HepG2 (cell line): ENCODE data around the gene SEMA7A.

Experiments
- ARID3A ChIP-seq: IDR thresholded peaks from 2 replicates; pipeline ENCODE4 v1.6.1; 2012; ENCODE audit warnings: low read depth, low read length, improper control_type of control experiment
- ATF7 ChIP-seq, 2 experiments: fragments of 450-650 bp in 1 of 2; sonication (generic) in 1 of 2; formaldehyde crosslinking in 1 of 2; IDR thresholded peaks; 2 replicates each; pipeline versions ENCODE4 v1.4.0 to v1.6.1; 2016 to 2020; ENCODE audit warnings: antibody characterized with exemption in 1 of 2, mild to moderate bottlenecking in 1 of 2, missing genetic modification reagents in 1 of 2
- EP300 ChIP-seq, 3 experiments: sonication (generic) in 1 of 3; formaldehyde crosslinking in 1 of 3; IDR thresholded peaks; 2 replicates each; pipeline versions ENCODE4 v1.5.1 to v1.6.1; 2011 to 2020; ENCODE audit warnings: low read depth in 2 of 3, low read length in 2 of 3, borderline replicate concordance in 1 of 3, improper control_type of control experiment in 1 of 3, mild to moderate bottlenecking in 1 of 3, missing genetic modification reagents in 1 of 3, moderate library complexity in 1 of 3
- HDAC6 ChIP-seq: fragments of 200-600 bp; sonication (generic); IDR thresholded peaks from 2 replicates; pipeline ENCODE4 v1.7.0; 2017; ENCODE audit warnings: mild to moderate bottlenecking, antibody characterized with exemption, low read length, low read depth
- KAT2B ChIP-seq: fragments of 150-350 bp; IDR thresholded peaks from 2 replicates; pipeline ENCODE4 v1.6.1; 2014; ENCODE audit warnings: low read depth, low read length, borderline replicate concordance
- NR1H2 ChIP-seq: sonication (generic); formaldehyde crosslinking; IDR thresholded peaks from 2 replicates; pipeline ENCODE4 v1.8.1; 2022; ENCODE audit warnings: low read depth, missing genetic modification reagents, borderline replicate concordance
- SRSF9 ChIP-seq: fragments of 200-400 bp; formaldehyde crosslinking; IDR thresholded peaks from 2 replicates; pipeline ENCODE4 v1.6.1; 2018; ENCODE audit warnings: borderline replicate concordance, mild to moderate bottlenecking, low read depth, low read length; ENCODE audit not compliant: insufficient read depth, poor library complexity, severe bottlenecking
- ZNF530 ChIP-seq: sonication (generic); formaldehyde crosslinking; IDR thresholded peaks from 2 replicates; pipeline ENCODE4 v1.5.0; 2020; ENCODE audit warnings: low read depth, mild to moderate bottlenecking, missing genetic modification reagents
- TF ChIP-seq, protein P1 (sequence below), 2 experiments: sonication (generic) in 1 of 2; formaldehyde crosslinking in 1 of 2; IDR thresholded peaks; 2 replicates each; pipeline versions ENCODE4 v1.5.1 to v1.6.1; 2011 to 2020; ENCODE audit warnings: borderline replicate concordance in 1 of 2, low read depth in 1 of 2, low read length in 1 of 2, mild to moderate bottlenecking in 1 of 2, missing genetic modification reagents in 1 of 2, moderate library complexity in 1 of 2
- TF ChIP-seq, protein P2 (sequence below): sonication (generic); formaldehyde crosslinking; IDR thresholded peaks from 2 replicates; pipeline ENCODE4 v1.5.1; 2020; ENCODE audit warnings: mild to moderate bottlenecking, missing genetic modification reagents, moderate library complexity
- TF ChIP-seq, protein P3 (sequence below): sonication (generic); formaldehyde crosslinking; conservative IDR thresholded peaks from 2 replicates; pipeline ENCODE4 v1.8.0; 2022; ENCODE audit warnings: missing genetic modification reagents
- TF ChIP-seq, protein P4 (sequence below): sonication (generic); formaldehyde crosslinking; IDR thresholded peaks from 2 replicates; pipeline ENCODE4 v1.9.0; 2021; ENCODE audit warnings: missing genetic modification reagents, borderline replicate concordance
- TF ChIP-seq, protein P5 (sequence below): sonication (generic); formaldehyde crosslinking; IDR thresholded peaks from 2 replicates; pipeline ENCODE4 v1.5.0; 2020; ENCODE audit warnings: mild to moderate bottlenecking, missing genetic modification reagents, moderate library complexity

GRCh38 chr15:74410502-74410901 is 23.3 kb downstream of the SEMA7A start:
- TF ChIP-seq KAT2B: no peak
- TF ChIP-seq, protein P1, sequence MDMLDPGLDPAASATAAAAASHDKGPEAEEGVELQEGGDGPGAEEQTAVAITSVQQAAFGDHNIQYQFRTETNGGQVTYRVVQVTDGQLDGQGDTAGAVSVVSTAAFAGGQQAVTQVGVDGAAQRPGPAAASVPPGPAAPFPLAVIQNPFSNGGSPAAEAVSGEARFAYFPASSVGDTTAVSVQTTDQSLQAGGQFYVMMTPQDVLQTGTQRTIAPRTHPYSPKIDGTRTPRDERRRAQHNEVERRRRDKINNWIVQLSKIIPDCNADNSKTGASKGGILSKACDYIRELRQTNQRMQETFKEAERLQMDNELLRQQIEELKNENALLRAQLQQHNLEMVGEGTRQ (IDR thresholded peaks at IDR 0.05; ENCODE audit: low read depth, low read length): no peak
- TF ChIP-seq, protein P1 (CRISPR knock-in tag; IDR thresholded peaks at IDR 0.05; ENCODE audit: borderline replicate concordance): no peak
- TF ChIP-seq SRSF9: no peak
- TF ChIP-seq, protein P2, sequence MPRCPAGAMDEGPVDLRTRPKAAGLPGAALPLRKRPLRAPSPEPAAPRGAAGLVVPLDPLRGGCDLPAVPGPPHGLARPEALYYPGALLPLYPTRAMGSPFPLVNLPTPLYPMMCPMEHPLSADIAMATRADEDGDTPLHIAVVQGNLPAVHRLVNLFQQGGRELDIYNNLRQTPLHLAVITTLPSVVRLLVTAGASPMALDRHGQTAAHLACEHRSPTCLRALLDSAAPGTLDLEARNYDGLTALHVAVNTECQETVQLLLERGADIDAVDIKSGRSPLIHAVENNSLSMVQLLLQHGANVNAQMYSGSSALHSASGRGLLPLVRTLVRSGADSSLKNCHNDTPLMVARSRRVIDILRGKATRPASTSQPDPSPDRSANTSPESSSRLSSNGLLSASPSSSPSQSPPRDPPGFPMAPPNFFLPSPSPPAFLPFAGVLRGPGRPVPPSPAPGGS (CRISPR knock-in tag): no peak
- no peak for TF ChIP-seq HDAC6
- TF ChIP-seq ATF7 (IDR thresholded peaks at IDR 0.05): no peak
- TF ChIP-seq ATF7 (CRISPR knock-in tag; IDR thresholded peaks at IDR 0.05): no peak
- no peak for TF ChIP-seq EP300 (IDR thresholded peaks at IDR 0.05; ENCODE audit: low read depth in 2 of 2, low read length in 2 of 2)
- TF ChIP-seq EP300 (CRISPR knock-in tag; IDR thresholded peaks at IDR 0.05; ENCODE audit: borderline replicate concordance): no peak
- TF ChIP-seq ARID3A: no peak
- no peak for TF ChIP-seq ZNF530 (CRISPR knock-in tag)
- TF ChIP-seq, protein P3, sequence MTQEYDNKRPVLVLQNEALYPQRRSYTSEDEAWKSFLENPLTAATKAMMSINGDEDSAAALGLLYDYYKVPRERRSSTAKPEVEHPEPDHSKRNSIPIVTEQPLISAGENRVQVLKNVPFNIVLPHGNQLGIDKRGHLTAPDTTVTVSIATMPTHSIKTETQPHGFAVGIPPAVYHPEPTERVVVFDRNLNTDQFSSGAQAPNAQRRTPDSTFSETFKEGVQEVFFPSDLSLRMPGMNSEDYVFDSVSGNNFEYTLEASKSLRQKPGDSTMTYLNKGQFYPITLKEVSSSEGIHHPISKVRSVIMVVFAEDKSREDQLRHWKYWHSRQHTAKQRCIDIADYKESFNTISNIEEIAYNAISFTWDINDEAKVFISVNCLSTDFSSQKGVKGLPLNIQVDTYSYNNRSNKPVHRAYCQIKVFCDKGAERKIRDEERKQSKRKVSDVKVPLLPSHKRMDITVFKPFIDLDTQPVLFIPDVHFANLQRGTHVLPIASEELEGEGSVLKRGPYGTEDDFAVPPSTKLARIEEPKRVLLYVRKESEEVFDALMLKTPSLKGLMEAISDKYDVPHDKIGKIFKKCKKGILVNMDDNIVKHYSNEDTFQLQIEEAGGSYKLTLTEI (CRISPR knock-in tag): no peak
- TF ChIP-seq, protein P4, sequence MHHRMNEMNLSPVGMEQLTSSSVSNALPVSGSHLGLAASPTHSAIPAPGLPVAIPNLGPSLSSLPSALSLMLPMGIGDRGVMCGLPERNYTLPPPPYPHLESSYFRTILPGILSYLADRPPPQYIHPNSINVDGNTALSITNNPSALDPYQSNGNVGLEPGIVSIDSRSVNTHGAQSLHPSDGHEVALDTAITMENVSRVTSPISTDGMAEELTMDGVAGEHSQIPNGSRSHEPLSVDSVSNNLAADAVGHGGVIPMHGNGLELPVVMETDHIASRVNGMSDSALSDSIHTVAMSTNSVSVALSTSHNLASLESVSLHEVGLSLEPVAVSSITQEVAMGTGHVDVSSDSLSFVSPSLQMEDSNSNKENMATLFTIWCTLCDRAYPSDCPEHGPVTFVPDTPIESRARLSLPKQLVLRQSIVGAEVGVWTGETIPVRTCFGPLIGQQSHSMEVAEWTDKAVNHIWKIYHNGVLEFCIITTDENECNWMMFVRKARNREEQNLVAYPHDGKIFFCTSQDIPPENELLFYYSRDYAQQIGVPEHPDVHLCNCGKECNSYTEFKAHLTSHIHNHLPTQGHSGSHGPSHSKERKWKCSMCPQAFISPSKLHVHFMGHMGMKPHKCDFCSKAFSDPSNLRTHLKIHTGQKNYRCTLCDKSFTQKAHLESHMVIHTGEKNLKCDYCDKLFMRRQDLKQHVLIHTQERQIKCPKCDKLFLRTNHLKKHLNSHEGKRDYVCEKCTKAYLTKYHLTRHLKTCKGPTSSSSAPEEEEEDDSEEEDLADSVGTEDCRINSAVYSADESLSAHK: no peak
- TF ChIP-seq, protein P5, sequence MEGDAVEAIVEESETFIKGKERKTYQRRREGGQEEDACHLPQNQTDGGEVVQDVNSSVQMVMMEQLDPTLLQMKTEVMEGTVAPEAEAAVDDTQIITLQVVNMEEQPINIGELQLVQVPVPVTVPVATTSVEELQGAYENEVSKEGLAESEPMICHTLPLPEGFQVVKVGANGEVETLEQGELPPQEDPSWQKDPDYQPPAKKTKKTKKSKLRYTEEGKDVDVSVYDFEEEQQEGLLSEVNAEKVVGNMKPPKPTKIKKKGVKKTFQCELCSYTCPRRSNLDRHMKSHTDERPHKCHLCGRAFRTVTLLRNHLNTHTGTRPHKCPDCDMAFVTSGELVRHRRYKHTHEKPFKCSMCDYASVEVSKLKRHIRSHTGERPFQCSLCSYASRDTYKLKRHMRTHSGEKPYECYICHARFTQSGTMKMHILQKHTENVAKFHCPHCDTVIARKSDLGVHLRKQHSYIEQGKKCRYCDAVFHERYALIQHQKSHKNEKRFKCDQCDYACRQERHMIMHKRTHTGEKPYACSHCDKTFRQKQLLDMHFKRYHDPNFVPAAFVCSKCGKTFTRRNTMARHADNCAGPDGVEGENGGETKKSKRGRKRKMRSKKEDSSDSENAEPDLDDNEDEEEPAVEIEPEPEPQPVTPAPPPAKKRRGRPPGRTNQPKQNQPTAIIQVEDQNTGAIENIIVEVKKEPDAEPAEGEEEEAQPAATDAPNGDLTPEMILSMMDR: no peak
- TF ChIP-seq NR1H2: no peak
